ENCODE measurements around the gene NFKB2.

Gene NFKB2

GRCh38 chr10:102424916-102425315 lies 29.4 kb downstream of the NFKB2 start:
- DNase-seq = no peak

GRCh38 chr10:102425444-102425843 lies 29.9 kb downstream of the NFKB2 start:
- DNase-seq = no peak

GRCh38 chr10:102426803-102427287 lies 31.3 kb downstream of the NFKB2 start:
- DNase-seq = no peak

- no peak for DNase-seq
These were observed 34.0 kb downstream of the NFKB2 start for GRCh38 chr10:102429468-102429867.

- DNase-seq = no peak
These were observed 36.1 kb downstream of the NFKB2 start for GRCh38 chr10:102431452-102432124.

GRCh38 chr10:102432162-102432950 lies 36.9 kb downstream of the NFKB2 start, which contains the start of gene CUEDC2:
TSS of gene CUEDC2 (minus strand) at chr10:102432574. CDS start at chr10:102425188, 7,386 bp downstream.
- peak; percentile 29 for DNase-seq

GRCh38 chr10:102433619-102434046 lies 38.1 kb downstream of the NFKB2 start:
- DNase-seq = no peak

GRCh38 chr10:102434394-102435132 lies 39.1 kb downstream of the NFKB2 start:
- no peak for DNase-seq

- DNase-seq = no peak
These were observed 39.6 kb downstream of the NFKB2 start for GRCh38 chr10:102435133-102435497.

- DNase-seq = no peak
These were observed 40.2 kb downstream of the NFKB2 start for GRCh38 chr10:102435529-102436233.

- no peak for DNase-seq
These were observed 40.8 kb downstream of the NFKB2 start for GRCh38 chr10:102436312-102436711.

GRCh38 chr10:102437515-102437914 lies 42.0 kb downstream of the NFKB2 start:
- DNase-seq = no peak

GRCh38 chr10:102438374-102438773 lies 42.9 kb downstream of the NFKB2 start:
- no peak for DNase-seq

GRCh38 chr10:102444851-102445250 lies 49.3 kb downstream of the NFKB2 start:
- DNase-seq = no peak

- DNase-seq = no peak
These were observed 54.0 kb downstream of the NFKB2 start for GRCh38 chr10:102449321-102450123.

- no peak for DNase-seq
These were observed 54.5 kb downstream of the NFKB2 start for GRCh38 chr10:102450124-102450373.

GRCh38 chr10:102450374-102451104 lies 55.0 kb downstream of the NFKB2 start:
- DNase-seq = no peak

GRCh38 chr10:102451105-102451969 lies 55.8 kb downstream of the NFKB2 start, which contains the start of gene C10orf95:
TSS of gene C10orf95 (minus strand) at chr10:102451543. CDS start at chr10:102451093, 450 bp downstream.
- no peak for DNase-seq
